ENCODE data around the gene ARL4A.

The ARL4A gene

DNA sequence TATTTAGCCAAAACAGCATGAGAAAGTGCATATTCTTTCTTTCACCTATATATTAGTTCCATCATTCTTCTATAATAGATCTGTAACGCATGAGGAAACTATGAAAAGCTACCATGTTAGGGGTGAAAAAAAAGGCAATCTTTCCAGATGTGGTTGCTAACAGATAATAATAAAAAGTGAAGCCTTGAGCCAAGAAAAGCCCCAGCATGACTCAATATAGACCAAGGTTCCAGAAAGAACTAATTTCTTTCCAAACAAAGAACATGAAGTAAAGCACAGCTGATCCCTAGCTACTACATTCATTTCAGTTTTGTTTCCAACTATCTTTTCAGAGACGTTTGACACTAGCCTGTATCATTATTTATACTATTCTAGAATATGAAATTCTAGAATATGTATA, 16.4 kb downstream of the ARL4A start:
- no peak for DNase-seq

DNA sequence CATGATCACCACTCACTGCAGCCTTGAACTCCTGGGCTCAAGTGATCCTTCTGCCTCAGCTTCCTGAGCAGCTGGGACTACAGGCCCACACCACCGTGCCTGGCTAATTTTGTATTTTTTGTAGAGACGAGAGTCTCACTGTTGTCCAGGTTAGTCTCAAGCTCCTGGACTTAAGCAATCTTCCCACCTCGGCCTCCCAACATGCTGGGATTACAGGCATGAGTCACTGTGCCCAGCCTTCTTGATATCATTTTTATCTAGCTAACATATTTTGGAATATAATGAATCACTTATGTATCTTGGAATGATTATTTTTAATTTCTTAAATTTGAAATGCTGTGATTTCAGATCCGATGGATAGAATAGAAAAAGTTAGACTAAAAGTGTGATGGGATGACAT, 18.4 kb downstream of the ARL4A start:
- DNase-seq, result no peak

DNA sequence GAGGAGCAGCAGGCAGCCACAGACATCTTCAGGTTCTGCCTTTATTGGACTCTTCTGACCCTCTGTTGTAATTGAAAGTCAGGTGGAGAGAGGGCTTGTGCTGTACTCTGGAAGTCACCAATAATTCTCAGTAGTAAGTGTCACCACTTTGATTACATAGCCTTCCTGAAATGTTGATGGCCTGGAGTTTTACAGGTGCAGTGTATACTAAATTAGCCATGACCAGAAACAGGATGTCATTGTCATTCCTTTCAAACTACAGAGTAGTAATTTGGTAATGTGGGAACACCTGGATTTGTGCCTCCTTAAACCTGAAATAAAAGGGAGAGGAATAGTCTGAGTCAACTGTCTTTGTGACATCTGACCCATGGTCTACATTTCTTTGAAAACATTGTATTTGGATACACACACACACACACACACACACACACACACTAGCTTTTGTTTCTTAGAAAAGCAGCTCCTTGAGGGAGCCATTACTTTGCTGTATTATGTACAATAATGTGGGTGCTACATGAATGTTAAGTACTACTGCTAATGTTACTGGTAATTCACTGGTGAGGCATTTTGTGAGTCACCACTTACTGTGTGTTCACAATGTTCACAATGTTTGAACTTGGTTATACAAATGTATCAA, 19.6 kb downstream of the ARL4A start:
- no peak for DNase-seq

DNA sequence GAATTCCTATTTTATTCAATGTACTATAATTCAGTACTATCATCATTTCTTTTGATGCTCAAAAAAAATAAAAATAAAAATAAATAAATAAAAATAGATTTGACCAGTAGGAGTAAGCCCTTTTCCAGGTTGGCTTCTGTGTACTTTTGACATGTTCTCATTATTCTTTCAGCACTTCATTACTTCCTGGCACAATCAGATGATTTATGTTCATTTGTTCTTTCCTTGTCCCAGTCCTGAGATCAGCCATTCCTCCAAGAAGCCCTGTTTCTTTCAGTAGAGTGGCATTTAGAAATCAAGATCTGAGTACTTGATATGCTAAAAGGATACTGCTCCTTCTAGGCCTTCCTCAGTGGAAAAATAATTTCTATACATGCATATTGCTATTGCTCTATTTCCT, 20.9 kb downstream of the ARL4A start:
- no peak for DNase-seq

DNA sequence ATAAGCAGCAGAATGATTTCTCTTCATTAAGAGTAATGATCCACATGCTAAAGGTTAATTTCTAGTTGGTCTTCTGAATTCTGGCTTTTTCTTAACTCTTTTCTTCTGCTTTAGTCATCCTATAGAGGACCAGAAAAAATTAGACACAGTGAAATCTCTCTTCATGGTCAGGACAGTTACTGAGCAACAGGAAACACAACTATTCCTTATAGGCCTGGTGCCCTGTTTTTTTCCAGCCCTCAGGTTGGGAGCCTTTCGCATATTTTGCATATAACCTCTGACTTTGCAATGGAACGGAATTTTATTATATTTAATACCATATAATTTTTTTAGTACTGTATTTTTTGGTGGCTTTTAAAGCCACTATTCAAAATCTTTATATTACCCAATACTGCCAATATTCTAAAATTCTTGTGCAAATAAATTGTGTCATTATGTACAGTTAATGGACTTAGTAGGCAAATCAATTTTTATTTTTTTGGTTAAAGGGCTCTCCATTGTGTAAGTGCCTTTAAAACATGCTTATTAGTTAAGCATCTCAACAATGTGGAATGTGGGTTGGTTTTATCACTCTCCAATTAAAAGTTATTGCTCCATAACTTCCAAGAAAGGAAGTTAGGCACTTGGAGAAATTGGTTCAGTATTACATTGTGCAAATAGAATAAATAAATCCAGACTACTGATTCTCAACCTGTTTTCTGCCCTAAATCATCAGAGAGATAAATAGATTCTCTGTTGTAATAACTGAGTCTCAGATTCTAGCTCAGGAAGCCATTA, 22.5 kb downstream of the ARL4A start:
- no peak for DNase-seq

DNA sequence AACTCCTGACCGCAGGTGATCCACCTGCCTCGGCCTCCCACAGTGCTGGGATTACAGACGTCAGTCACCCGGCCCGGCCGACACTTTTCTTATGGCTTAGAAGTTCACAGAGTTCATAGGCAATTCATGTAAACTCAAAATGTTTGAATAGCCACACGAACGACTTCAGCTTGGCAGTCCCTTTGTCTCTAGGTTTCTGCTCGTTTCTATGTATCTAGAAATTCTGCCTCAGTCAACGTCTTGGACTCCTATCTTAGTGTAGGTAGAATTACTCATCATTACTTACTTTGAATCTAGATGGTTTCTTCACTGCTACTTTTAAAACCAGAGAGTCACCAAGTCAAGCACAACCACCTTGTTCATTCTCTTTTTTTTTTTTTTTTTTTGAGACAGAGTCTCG, 23.7 kb downstream of the ARL4A start:
- no peak for DNase-seq

DNA sequence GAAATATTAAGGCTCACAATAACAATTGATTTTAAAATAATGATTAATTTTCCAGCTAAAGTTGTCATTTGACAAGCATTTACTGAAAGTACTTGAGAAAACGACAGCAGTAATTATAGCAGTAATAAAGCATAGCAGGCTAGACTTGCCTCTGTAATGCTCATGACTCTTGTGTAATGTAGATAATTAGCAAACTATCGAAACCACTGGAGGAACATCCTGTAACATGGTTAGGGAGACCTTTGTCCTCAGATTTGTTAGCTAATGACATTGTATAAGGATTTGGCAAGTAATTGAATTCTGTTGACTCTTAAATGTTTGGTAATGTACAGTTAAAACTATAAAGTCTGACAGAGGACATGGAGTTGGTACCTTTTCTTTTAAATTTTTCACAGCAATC, 24.8 kb downstream of the ARL4A start:
- no peak for DNase-seq

DNA sequence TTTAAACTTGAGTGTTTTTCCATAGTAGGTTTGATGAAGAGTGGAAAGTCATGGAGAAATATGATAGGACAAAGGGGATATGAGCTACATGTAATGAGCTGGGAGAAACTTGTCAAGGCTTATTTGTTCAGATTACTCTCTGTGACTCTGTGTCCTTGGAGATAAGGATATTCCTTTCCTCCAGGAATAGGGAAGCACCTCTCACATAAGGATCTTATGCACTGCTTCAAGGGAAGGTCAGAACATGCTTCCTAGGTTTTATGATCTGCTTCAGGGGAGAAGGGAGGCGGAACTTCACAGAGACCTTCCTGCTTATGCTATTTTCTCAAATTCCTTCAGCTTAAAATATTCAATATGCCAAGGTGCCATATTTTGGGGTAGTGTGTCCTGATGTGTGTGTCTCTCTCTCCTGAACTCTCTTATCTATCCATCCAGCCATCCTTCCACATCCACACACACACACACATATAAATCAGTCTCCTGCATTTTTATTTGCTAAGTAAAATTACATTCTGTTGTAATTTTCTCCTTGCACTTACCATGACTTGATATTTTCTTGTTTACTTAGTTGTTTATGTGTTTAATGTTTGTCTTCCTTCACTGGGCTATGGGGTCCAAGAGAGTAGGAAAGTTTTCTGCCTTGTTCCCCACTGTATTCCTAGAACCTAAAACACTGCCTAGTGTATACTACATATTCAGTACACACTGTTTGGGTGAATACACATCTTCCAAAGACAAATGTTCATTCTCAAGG, 26.4 kb downstream of the ARL4A start:
- DNase-seq, result no peak

DNA sequence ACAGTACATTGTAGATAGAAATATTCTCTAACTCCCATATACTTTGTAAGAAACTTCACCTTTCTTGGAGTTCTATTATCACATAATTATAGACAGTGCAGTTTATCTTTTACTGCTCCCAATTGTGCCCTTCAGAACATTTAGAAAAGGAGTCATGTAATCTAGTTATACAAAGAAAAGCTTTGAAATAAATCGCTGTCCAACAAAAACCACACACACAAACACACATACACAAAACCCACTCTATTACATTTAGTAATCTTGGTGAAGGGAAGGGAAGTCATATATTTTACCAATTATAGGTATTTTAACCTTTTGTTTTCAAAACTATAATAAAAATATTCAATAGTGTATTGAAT, 26.9 kb downstream of the ARL4A start:
- no peak for DNase-seq

DNA sequence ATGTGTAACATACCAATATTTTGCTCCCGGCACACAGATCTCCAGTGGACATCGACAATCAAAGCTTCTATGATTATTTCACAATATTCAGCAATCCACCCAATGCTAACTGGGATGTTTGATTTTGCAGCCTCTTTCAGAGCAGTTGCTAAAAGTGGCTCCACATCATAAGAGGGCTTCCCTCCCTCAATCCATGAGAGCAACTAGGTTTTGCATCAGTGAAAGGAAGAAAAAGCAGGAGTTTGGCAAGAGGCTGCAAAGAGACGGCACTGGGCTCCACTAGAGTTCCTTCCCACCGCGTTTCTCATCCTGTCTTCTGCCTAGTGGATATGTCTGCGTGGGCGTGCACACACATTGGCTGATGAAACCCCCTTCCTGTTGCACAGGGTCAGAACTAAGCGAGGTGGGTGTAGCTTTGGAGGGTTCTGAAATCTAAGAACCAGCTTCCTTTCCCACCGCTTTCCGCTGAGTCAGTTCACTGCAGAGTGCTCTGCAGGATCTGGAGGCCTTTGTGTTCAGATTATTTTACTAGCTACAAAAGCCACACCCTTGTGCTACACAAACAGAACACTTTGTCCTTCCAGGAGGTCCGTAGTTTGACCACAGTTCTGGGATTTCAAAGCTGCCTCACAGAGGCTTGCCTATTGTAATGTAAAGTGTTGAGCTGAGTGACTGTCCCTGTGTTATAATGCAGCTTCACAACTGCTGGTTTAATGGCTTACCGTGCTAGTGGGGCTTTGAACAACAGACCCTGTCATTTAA, 28.1 kb downstream of the ARL4A start:
- no peak for DNase-seq

DNA sequence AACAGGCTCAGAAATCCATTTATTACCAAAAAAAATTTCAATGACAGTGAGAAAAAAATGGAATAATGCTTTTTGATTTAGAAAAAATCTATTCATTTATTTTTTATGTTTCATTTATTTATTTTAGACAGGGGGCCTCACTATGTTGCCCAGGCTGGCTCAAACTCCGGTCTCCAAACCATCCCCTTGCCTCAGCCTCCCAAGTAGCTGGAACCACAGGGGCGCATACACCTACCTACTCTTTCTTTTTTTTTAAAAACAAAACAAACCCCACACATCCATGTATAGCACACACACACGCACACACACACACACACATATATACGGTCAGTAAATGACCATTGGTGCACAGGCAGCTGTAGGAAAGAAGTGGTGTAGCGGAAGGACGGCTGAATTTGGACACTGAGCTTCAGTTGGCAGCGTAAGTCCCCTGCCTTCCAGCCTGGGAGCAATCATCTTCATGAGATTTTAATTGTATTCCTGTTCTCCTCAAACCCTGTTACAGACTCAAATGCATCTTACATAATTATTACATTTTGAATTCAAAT, 28.8 kb downstream of the ARL4A start:
- no peak for DNase-seq

DNA sequence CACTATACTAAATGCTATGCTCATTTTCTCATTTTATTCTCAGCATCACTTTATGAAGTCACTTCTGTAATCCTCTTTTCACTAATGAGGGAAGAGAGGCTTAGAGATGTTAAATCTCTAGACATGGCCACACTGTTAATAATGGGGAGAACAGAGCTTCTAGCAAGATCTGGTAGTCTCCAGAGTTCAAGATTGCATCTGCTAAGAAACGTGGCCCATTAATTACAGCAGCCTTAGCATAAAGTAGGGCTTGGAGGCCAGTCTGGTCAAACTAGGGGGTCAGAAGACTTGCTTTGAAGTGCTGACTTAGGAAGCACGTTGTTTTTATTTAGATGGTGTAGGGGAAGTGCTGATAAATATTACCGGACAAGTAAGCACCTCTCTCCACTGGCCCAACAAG, 29.3 kb downstream of the ARL4A start:
- no peak for DNase-seq

DNA sequence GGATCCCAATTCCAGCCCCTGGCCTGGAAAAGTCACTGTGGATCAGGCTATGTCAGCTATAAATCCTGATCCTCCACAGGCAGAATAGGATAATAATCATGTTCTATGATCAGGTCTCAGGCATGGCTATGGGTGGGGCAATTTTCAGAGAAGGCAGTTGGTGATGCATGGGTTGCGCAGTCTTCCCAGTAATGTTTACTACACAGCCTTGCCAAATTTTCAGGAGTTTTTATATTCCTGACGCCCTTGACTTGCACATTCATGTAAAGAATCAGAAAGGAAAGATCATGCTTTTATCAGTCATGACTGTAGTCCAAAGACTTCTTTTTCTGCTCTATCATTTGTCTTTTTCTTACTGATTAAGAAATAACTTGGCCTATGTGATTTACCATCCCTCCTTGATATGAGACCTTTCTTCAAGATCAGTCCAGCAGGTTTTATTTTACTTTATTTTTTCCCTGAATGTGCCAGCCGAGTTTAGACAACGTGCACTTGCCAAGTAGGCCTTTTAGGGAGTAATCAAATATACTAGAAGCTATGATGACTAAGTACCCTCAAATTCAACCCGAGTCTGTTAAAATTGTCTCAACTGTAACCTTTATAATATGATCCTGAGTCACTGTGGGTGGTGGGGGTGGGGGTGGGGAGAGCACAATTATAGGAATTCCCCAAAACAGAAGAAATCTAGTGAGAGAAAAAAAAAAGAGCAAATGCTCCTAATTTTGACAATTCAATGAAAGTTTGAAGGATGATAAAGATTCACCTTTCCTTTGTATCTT, 31.9 kb downstream of the ARL4A start:
- DNase-seq, result no peak

DNA sequence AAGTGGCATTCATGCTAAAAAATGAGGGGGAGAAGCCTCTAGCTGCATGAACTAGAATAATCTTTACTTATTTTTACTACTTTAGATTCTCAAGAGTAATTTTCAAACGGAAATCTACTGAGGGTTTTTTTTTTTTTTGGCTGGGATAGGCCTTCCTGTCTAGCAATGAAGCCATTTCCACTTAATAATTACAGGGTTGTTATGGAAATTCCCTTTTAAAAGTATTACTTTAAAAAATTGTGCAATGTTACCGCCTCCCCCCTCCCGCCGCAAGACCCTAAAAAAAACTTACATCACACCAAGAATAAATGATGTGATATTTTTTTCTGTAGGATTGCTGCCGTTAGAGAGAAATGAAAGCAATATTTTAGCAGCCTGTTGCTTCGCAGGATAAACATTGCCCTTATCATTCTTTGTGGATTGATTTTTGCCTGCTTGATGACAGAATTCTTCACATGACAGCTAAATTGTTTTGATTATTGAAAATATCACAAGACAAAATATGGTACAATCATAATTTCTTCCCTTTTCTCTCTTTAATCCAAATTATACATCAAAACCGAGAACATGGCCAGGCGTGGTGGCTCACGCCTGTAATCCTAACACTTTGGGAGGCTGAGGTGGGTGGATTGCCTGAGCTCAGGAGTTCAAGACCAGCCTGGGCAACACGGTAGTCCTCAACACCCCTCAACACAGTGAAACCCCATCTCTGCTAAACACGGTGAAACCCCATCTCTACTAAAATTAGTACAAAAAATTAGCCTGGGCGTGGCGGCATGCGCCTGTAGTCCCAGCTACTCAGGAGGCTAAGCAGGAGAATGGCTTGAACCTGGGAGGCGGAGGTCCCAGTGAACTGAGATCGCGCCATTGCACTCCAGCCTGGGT, 32.8 kb downstream of the ARL4A start:
- DNase-seq, result no peak

DNA sequence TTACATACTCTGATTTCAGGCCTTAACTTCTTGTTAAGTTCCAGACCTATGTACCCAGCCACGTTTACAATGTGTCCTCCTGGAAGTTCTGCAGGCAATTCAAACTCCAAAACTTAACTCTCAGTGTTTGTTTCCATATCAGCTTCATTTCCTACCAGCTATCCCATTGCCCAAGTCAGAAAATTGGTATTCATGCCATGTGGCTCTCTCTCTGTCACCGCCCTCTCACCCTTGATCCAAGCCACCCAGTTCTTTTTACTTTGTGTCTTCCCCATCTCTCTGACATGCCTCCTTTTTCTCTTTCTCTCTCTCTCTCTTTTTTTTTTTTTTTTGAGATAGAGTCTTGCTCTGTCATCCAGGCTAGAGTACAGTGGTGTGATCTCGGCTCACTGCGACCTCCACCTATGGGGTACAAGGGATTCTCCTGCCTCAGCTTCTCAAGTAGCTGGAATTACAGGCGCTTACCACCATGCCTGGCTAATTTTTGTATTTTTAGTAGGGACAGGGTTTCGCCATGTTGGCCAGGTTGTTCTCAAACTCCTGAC, 33.9 kb downstream of the ARL4A start:
- DNase-seq, result no peak

DNA sequence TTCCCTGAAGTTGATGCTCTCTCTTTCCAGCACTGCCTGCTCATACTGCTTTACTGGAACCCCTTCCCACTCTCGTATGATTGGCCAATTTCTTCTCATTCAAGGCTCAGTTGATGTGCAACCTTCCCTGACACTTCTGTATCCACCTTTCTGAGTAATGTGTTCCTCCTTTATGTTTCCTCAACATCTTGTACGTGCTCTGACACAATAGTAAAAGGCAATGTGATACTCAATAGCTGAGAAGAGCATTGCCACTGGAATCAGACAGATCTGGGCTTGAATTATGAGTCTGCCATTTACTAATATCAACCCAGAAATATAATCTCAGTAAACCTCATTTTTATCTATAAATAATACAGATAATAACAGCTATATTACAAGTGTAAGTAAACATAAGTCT, 34.7 kb downstream of the ARL4A start:
- DNase-seq, result no peak

DNA sequence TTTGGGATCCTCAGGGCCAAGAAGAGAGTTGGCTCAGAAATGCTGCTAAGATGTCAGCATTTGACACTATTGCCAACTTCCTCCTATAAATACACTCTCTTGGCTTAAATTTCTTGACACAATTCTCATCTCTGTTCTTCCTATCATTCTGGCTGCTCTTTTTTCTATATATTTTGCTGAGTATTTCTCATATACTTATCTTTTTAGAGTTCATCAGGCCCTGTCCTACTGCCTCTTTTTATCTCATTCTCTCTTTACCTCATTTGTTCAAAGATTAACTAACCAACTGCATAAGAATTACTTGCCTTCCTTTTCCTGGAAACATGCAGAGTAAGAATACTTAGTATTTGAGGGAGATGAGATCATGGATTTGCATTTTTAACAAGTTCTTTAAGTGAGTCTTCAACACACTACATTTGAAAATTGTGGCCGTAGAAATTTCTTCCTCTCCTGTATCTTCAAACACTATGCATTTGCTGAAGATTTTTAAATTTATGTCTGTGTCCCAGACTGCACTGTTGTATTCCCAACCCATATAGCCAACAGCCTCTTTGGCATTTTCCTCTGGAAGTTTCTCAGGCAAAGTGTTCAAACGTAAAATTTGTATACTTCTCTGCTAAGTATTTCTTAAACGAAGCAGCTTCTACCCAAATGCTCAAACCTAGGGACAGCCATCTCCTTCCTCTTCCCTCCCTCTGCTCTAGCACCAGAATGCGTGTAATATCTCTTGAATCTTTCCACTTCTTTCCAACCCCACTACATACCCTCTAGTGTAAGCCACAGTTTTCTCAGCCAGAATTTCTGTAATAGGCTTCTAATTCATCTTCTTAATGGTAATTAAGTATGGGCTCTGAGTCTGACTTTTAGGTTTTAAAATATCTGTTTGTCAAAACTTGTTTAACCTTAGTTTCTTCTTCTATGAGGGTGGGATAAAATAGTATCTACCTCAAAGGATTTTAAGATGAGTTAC, 35.5 kb downstream of the ARL4A start:
- DNase-seq, result no peak

DNA sequence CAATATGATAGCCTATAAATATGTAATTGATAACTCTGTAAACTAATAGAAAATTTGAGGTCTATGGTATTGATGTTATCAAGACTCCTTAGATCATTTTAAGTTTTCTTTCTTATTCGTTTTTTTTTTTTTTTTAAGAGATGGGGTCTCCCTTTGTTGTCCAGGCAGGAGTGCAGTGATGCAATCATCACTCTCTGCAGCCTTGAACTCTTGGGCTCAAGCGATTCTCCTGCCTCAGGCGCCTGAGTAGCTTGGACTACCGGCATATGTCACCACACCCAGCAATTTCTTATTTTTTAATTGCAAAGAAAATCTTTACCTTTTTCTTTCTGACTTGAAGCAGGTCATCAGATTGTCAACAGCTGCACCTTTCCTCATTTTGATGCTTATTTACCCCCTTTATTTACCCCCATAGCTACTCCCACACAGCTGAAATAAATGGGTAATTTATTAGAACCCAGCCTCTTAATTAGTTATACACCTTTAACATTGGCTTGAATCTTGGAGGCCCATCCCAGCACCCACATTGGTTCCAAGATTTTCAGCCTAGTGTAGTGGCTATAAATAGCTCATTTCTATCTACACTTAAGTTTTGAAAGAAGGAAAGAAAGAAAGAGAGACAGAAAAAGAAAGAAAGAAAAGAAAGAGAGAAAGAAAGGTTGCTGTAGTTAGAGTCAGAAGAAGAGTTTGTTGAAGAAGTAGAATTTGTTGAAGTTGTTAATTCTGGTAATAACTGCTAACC, 38.3 kb downstream of the ARL4A start:
- DNase-seq, result no peak

DNA sequence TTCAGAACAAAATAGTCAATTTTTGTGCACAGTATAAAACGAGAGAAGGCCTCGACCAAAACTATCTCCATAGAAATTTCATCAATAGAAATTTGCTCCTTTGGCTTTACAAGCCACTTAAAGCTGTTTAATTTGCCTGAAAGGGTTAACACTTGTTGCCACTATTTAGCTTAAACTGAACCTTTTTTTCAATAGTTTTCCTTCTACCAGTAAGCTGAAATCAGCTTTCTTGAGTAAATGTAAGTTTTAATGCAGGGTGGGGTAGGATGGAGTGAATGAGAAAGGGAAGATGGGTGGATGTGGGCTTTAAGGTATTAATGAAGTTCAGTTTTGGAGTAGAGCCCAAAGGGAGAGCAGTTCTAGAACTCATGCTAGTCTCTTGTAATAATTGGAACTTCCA, 39.5 kb downstream of the ARL4A start:
- DNase-seq, result no peak
